SH-SY5Y (cell line): ENCODE results near the gene CAMKK1.

Experiments used
- GATA2 ChIP-seq: IDR thresholded peaks from 2 replicates; pipeline ENCODE4 v1.6.1; 2011; ENCODE audit warnings: mild to moderate bottlenecking, low read depth, low read length
- GATA3 ChIP-seq: IDR thresholded peaks from 2 replicates; pipeline ENCODE4 v1.6.1; 2011; ENCODE audit warnings: low read depth, mild to moderate bottlenecking, low read length, moderate library complexity

DNA sequence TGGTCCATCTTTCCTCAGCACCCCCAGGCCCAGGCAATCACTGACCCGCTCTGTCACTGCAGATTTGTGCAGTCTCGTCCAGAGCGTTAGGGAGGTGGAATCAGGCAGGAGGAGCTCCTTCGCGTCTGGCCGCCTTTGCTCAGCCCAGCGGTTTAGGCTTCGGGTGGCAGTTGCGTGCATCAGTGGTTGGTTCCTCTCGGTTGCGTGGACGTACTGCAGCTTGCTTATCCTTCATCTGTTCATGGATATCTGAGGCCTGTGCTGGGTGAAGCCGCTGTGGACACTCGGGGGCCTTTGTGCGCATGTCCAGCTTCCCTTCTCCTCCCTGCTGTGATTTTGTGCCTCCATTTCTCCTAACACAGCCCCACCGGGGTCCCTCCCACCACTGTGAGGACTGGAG is 28.2 kb upstream of the CAMKK1 start:
- TF ChIP-seq GATA3 (no peak), GATA2 (no peak)
